ENCODE data around the gene RAB40C. TPM values are rescaled to one million over a fixed set of nuclear protein-coding genes. Genes with fewer than 3 reads are reported as not detected.

The RAB40C gene
- total RNA-seq, 2 experiments from 2014 or later: 8.9 to 9.6 TPM

- Mint-ChIP-seq H3K4me3 (peak overlapping the region; percentile 79), H3K27ac (peak overlapping the region; percentile 100), H3K4me1 (peaks cover 21% of the 10 kb centered on the region), H3K36me3 (ENCODE audit: low read depth) (peaks cover 13% of the 10 kb centered on the region), H3K27me3 (no peaks in the 10 kb centered on the region), H3K9me3 (ENCODE audit: low read depth) (no peaks in the 10 kb centered on the region)
- ATAC-seq (peak; percentile 76), DNase-seq (peak; percentile 98)
- ChIA-PET CTCF (interaction anchor here (0.7 to 1.0 kb wide), 3 partner anchors 12 to 75 kb away, joined by 3 to 6 read pairs (median 5); no protein-coding TSS in a partner anchor), POLR2A (interaction anchor here (0.7 kb wide), 1 partner anchor 392 kb away, joined by 4 read pairs; the partner anchor contains the start of gene SOX8)
- intact Hi-C loops (cut with DNase I, micrococcal nuclease): loop anchor here (1.0 to 5.0 kb wide), 25 partner anchors 19 to 1948 kb away; partner anchors contain the start of genes CAPN15 (in 2 of the 2), METTL26 (in 2 of the 2), AXIN1 (in 1 of the 2) and CHTF18 (in 1 of the 2)
Measured at GRCh38 chr16:588889-589657, 793 bp upstream of the RAB40C start.

- peaks cover 22% of the 10 kb centered on the region for H3K4me1 Mint-ChIP-seq
- intact Hi-C loops (cut with DNase I, micrococcal nuclease): no loop called here
- H3K4me3 Mint-ChIP-seq: peak overlapping the region; percentile 79
- POLR2A ChIA-PET: no interaction called here
- CTCF ChIA-PET: interaction anchor here (0.5 to 0.6 kb wide), 2 partner anchors 33 to 59 kb away, joined by 3 read pairs; partner anchors contain the start of gene WDR90
- no peak for ATAC-seq
- peaks cover 13% of the 10 kb centered on the region for H3K36me3 Mint-ChIP-seq (ENCODE audit: low read depth)
- no peaks in the 10 kb centered on the region for H3K9me3 Mint-ChIP-seq (ENCODE audit: low read depth)
- DNase-seq: peak; percentile 47
- H3K27me3 Mint-ChIP-seq: no peaks in the 10 kb centered on the region
- H3K27ac Mint-ChIP-seq: peak overlapping the region; percentile 69
Measured at GRCh38 chr16:590188-590814, 435 bp downstream of the RAB40C start.

GRCh38 chr16:590815-591200 lies 942 bp downstream of the RAB40C start:
- Mint-ChIP-seq H3K27me3 (no peaks in the 10 kb centered on the region), H3K4me1 (peaks cover 22% of the 10 kb centered on the region), H3K9me3 (ENCODE audit: low read depth) (no peaks in the 10 kb centered on the region), H3K27ac (peak overlapping the region; percentile 69), H3K4me3 (peak overlapping the region; percentile 79), H3K36me3 (ENCODE audit: low read depth) (peaks cover 13% of the 10 kb centered on the region)
- DNase-seq: no peak
- ATAC-seq: no peak
- intact Hi-C loops (cut with DNase I, micrococcal nuclease): no loop called here
- POLR2A ChIA-PET: no interaction called here
- CTCF ChIA-PET: interaction anchor here (0.5 to 0.6 kb wide), 2 partner anchors 33 to 58 kb away, joined by 3 read pairs; partner anchors contain the start of gene WDR90

DNA sequence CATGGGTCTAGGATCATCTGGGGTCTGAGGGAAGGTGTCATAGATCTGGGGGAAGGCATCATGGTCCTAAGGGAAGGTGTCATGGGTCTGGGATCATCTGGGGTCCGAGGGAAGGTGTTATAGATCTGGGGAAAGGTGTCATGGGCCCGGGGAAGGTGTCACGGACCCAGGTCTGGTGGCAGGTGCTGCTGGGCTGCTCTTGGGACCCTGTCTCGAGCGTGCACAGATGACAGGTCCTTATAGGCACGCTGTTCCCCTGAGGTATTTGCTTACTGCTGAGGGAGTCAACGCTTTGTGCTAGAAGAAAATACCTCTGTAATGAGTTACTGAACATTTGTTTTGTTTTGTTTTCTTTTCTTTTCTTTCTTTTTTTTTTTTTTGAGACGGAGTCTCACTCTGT lies 1.4 kb downstream of the RAB40C start:
- H3K4me3 Mint-ChIP-seq: peak overlapping the region; percentile 79
- POLR2A ChIA-PET: no interaction called here

DNA sequence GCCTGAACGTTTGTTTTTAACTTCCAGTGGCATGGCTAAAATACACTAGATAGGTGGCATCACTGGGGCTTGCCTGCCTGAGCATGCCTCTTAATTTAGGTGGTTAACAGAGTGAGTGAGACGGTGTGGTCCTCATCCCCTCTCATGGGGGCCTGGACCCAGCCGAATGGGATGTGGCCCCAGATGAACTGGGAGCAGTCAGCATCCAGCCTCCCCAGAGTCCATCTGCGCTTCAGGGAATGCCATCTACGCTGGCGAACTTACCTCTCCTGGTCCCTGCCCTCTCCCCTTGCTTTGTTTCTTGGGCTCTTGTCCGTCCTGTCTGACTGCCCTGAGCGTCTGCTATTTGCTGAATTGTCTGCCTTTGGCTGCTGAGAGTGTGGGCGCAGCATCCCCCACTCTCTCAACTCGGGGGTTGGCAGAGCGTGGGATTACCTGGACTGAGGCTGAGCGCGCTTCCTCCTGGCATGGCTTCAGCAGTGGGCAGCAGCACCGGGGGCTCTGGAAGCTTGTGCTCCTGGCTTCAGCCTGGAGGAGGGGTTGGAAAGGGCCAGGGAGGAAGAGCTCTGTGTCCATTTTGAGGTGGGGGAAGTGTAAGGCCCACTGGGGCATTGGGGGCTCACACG lies 2.1 kb downstream of the RAB40C start:
- ChIA-PET CTCF (interaction anchor here (1.0 kb wide), 1 partner anchor 18 kb away, joined by 4 read pairs; no protein-coding TSS in a partner anchor), POLR2A (no interaction called here)
- DNase-seq (no peak), ATAC-seq (no peak)
- H3K36me3 Mint-ChIP-seq (ENCODE audit: low read depth): peaks cover 17% of the 10 kb centered on the region
- intact Hi-C loops (cut with DNase I, micrococcal nuclease): no loop called here
- H3K27ac Mint-ChIP-seq: no peak overlapping the region
- H3K9me3 Mint-ChIP-seq (ENCODE audit: low read depth): no peaks in the 10 kb centered on the region
- peak overlapping the region; percentile 79 for H3K4me3 Mint-ChIP-seq
- no peaks in the 10 kb centered on the region for H3K27me3 Mint-ChIP-seq
- H3K4me1 Mint-ChIP-seq: peaks cover 25% of the 10 kb centered on the region

More for the DNA sequence above, 1.4 kb downstream of the RAB40C start:
- peak overlapping the region; percentile 69 for H3K27ac Mint-ChIP-seq
- CTCF ChIA-PET: no interaction called here
- intact Hi-C loops (cut with DNase I, micrococcal nuclease): no loop called here
- H3K9me3 Mint-ChIP-seq (ENCODE audit: low read depth): no peaks in the 10 kb centered on the region
- peaks cover 13% of the 10 kb centered on the region for H3K36me3 Mint-ChIP-seq (ENCODE audit: low read depth)
- ATAC-seq (no peak), DNase-seq (no peak)
- H3K27me3 Mint-ChIP-seq: no peaks in the 10 kb centered on the region
- peaks cover 25% of the 10 kb centered on the region for H3K4me1 Mint-ChIP-seq

- H3K27me3 Mint-ChIP-seq: no peaks in the 10 kb centered on the region
- ATAC-seq (no peak), DNase-seq (no peak)
- intact Hi-C loops (cut with DNase I, micrococcal nuclease): no loop called here
- peaks cover 21% of the 10 kb centered on the region for H3K4me1 Mint-ChIP-seq
- CTCF ChIA-PET: interaction anchor here (0.7 to 1.0 kb wide), 2 partner anchors 17 to 194 kb away, joined by 3 to 4 read pairs; no protein-coding TSS in a partner anchor
- POLR2A ChIA-PET: no interaction called here
- no peak overlapping the region for H3K27ac Mint-ChIP-seq
- no peaks in the 10 kb centered on the region for H3K9me3 Mint-ChIP-seq (ENCODE audit: low read depth)
- no peak overlapping the region for H3K4me3 Mint-ChIP-seq
- peaks cover 13% of the 10 kb centered on the region for H3K36me3 Mint-ChIP-seq (ENCODE audit: low read depth)
Measured at GRCh38 chr16:592518-593306, 2.8 kb downstream of the RAB40C start.

GRCh38 chr16:593406-593805 lies 3.5 kb downstream of the RAB40C start:
- ChIA-PET POLR2A (no interaction called here), CTCF (interaction anchor here (0.7 kb wide), 1 partner anchor 195 kb away, joined by 3 read pairs; no protein-coding TSS in a partner anchor)
- DNase-seq: no peak
- Mint-ChIP-seq H3K36me3 (ENCODE audit: low read depth) (peaks cover 7% of the 10 kb centered on the region), H3K4me3 (no peak overlapping the region), H3K9me3 (ENCODE audit: low read depth) (no peaks in the 10 kb centered on the region), H3K27me3 (no peaks in the 10 kb centered on the region), H3K4me1 (peaks cover 21% of the 10 kb centered on the region), H3K27ac (no peak overlapping the region)
- ATAC-seq: no peak
- intact Hi-C loops (cut with DNase I, micrococcal nuclease): no loop called here

- ATAC-seq (no peak), DNase-seq (no peak)
- peaks cover 4% of the 10 kb centered on the region for H3K36me3 Mint-ChIP-seq (ENCODE audit: low read depth)
- no peaks in the 10 kb centered on the region for H3K9me3 Mint-ChIP-seq (ENCODE audit: low read depth)
- POLR2A ChIA-PET: no interaction called here
- no peaks in the 10 kb centered on the region for H3K27me3 Mint-ChIP-seq
- H3K4me1 Mint-ChIP-seq: peaks cover 21% of the 10 kb centered on the region
- intact Hi-C loops (cut with DNase I, micrococcal nuclease): no loop called here
- no peak overlapping the region for H3K27ac Mint-ChIP-seq
- CTCF ChIA-PET: interaction anchor here (0.7 kb wide), 1 partner anchor 195 kb away, joined by 3 read pairs; no protein-coding TSS in a partner anchor
- no peak overlapping the region for H3K4me3 Mint-ChIP-seq
Measured at GRCh38 chr16:593807-594206, 3.9 kb downstream of the RAB40C start.

GRCh38 chr16:595094-595528 lies 5.2 kb downstream of the RAB40C start:
- CTCF ChIA-PET: no interaction called here
- H3K9me3 Mint-ChIP-seq (ENCODE audit: low read depth): no peaks in the 10 kb centered on the region
- intact Hi-C loops (cut with DNase I, micrococcal nuclease): no loop called here

DNA sequence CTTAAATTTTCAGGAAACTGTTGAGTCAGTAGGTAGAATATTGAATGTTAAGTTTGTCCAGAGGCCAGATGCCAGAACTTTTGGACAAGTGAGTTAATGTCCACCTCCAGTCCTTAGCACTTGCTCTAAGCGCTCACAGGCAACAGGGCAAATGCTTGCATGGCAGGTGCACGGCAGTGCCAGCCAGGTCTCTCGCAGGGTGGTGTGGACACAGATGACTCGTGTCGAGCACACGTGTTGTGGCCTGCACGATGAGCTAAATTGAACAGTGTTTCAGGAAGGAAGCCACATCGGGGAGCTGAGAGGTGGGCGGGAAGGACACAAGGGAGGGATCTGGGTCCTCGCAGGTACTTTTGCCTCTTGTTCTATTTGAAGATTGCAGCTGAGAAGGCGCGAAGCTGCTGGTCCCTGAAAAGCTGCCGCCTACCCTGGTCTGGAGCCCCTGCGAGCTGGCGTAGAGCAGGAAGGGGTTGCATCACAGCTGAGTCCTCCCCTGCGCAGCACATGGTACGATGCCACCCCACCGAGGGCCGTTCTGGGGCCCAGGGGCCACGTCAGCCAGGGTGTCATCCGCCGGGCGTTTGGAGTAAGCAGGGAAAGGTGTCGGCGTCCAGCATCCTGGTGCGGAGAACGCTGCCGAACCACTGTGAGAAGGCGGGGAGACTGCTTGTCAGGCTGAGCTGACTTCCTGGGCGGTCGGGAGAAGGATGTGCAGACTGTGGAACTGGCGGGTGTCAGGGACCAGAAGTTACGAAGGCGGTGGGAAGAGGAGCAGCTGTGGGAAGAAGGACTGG lies 6.3 kb downstream of the RAB40C start:
- DNase-seq: no peak
- CTCF ChIA-PET: no interaction called here

More at GRCh38 chr16:595094-595528, 5.2 kb downstream of the RAB40C start:
- ATAC-seq (no peak), DNase-seq (no peak)
- Mint-ChIP-seq H3K27ac (no peak overlapping the region), H3K4me3 (no peak overlapping the region), H3K27me3 (no peaks in the 10 kb centered on the region), H3K36me3 (ENCODE audit: low read depth) (peaks cover 6% of the 10 kb centered on the region), H3K4me1 (peaks cover 21% of the 10 kb centered on the region)
- POLR2A ChIA-PET: interaction anchor here (0.6 kb wide), 1 partner anchor 313 kb away, joined by 3 read pairs; no protein-coding TSS in a partner anchor

More for the DNA sequence above, 6.3 kb downstream of the RAB40C start:
- peaks cover 14% of the 10 kb centered on the region for H3K4me1 Mint-ChIP-seq
- H3K4me3 Mint-ChIP-seq: no peak overlapping the region
- intact Hi-C loops (cut with DNase I, micrococcal nuclease): no loop called here
- POLR2A ChIA-PET: no interaction called here
- no peak overlapping the region for H3K27ac Mint-ChIP-seq
- no peak for ATAC-seq
- H3K36me3 Mint-ChIP-seq (ENCODE audit: low read depth): peaks cover 6% of the 10 kb centered on the region
- H3K27me3 Mint-ChIP-seq: no peaks in the 10 kb centered on the region
- H3K9me3 Mint-ChIP-seq (ENCODE audit: low read depth): no peaks in the 10 kb centered on the region

All from activated CD4-positive, alpha-beta T cell treated with anti-CD3 and anti-CD28 coated beads for 36 hours (primary cell).